ENCODE results near the gene CAGE1.
"Not testable (repeated sequence)": the region's sequence is repeated elsewhere in the genome, so short reads cannot be mapped to it uniquely, and the experiment has no call there.

Gene CAGE1

GRCh38 chr6:7347551-7347997 lies 42.0 kb downstream of the CAGE1 start:
- H2AFZ ChIP-seq (ENCODE audit: insufficient read depth, low read length, poor library complexity); H3K18ac ChIP-seq (ENCODE audit: low read length); H3K79me1 ChIP-seq (ENCODE audit: low read length); H2AK5ac ChIP-seq (ENCODE audit: low read length); H3K79me2 ChIP-seq (ENCODE audit: control insufficient read depth, insufficient read depth, low read length, poor library complexity); H3K27me3 ChIP-seq (ENCODE audit: insufficient read depth, low read length); H3K4ac ChIP-seq (ENCODE audit: low read depth, low read length); H2BK12ac ChIP-seq (ENCODE audit: low read length); H3K14ac ChIP-seq (ENCODE audit: low read length); H3K4me3 ChIP-seq (ENCODE audit: low read depth, low read length); H3K9me3 ChIP-seq (ENCODE audit: insufficient read depth, low read depth, low read length); H4K12ac ChIP-seq (ENCODE audit: low read depth, low read length); H4K8ac ChIP-seq (ENCODE audit: low read depth, low read length); H3K36me3 ChIP-seq (ENCODE audit: control insufficient read depth in 1 of 2, insufficient read depth in 2 of 2, low read length in 2 of 2); H3K23ac ChIP-seq (ENCODE audit: low read length); H3K4me2 ChIP-seq (ENCODE audit: low read length); H3K9ac ChIP-seq (ENCODE audit: low read length): not testable (repeated sequence)
- DNase-seq = peak; percentile 50 to 67
- H3K4me1 ChIP-seq (ENCODE audit: control insufficient read depth in 1 of 2, insufficient read depth in 2 of 2, low read length in 2 of 2) = peaks cover 4 to 11% of the 10 kb centered on the region in 2 experiments
- H4K91ac ChIP-seq (ENCODE audit: low read depth, low read length) = peak overlapping the region; percentile 93
- no CpG with 5 or more reads among the region's 2 CpGs for WGBS (ENCODE audit: extremely low coverage, insufficient coverage, insufficient read length)
- peak overlapping the region; percentile 88 for H2BK5ac ChIP-seq (ENCODE audit: low read depth, low read length, poor library complexity)
- H3K27ac ChIP-seq (ENCODE audit: low read depth, low read length) = peak overlapping the region; percentile 82
- peak overlapping the region; percentile 82 for H2BK120ac ChIP-seq (ENCODE audit: insufficient read depth, low read length, poor library complexity)

GRCh38 chr6:7344773-7345450 lies 44.6 kb downstream of the CAGE1 start:
- H3K18ac ChIP-seq (ENCODE audit: low read length); H3K9ac ChIP-seq (ENCODE audit: low read length); H2BK5ac ChIP-seq (ENCODE audit: low read depth, low read length, poor library complexity); H3K4ac ChIP-seq (ENCODE audit: low read depth, low read length); H3K4me3 ChIP-seq (ENCODE audit: low read depth, low read length); H3K79me2 ChIP-seq (ENCODE audit: control insufficient read depth, insufficient read depth, low read length, poor library complexity); H4K12ac ChIP-seq (ENCODE audit: low read depth, low read length); H3K79me1 ChIP-seq (ENCODE audit: low read length); H4K91ac ChIP-seq (ENCODE audit: low read depth, low read length); H2BK12ac ChIP-seq (ENCODE audit: low read length); H3K4me2 ChIP-seq (ENCODE audit: low read length); H3K14ac ChIP-seq (ENCODE audit: low read length); H2BK120ac ChIP-seq (ENCODE audit: insufficient read depth, low read length, poor library complexity); H3K36me3 ChIP-seq (ENCODE audit: control insufficient read depth in 1 of 2, insufficient read depth in 2 of 2, low read length in 2 of 2); H3K23ac ChIP-seq (ENCODE audit: low read length); H3K9me3 ChIP-seq (ENCODE audit: insufficient read depth, low read depth, low read length); H4K8ac ChIP-seq (ENCODE audit: low read depth, low read length); DNase-seq; H2AK5ac ChIP-seq (ENCODE audit: low read length); H3K27ac ChIP-seq (ENCODE audit: low read depth, low read length); H3K27me3 ChIP-seq (ENCODE audit: insufficient read depth, low read length); H2AFZ ChIP-seq (ENCODE audit: insufficient read depth, low read length, poor library complexity): not testable (repeated sequence)
- WGBS (ENCODE audit: extremely low coverage, insufficient coverage, insufficient read length) = no CpG with 5 or more reads among the region's 10 CpGs
- H3K4me1 ChIP-seq (ENCODE audit: control insufficient read depth in 1 of 2, insufficient read depth in 2 of 2, low read length in 2 of 2) = peaks cover 9 to 15% of the 10 kb centered on the region in 2 experiments

GRCh38 chr6:7343546-7344475 lies 45.7 kb downstream of the CAGE1 start:
- no peaks in the 10 kb centered on the region for H3K36me3 ChIP-seq (ENCODE audit: control insufficient read depth in 1 of 2, insufficient read depth in 2 of 2, low read length in 2 of 2)
- H3K27me3 ChIP-seq (ENCODE audit: insufficient read depth, low read length) = no peaks in the 10 kb centered on the region
- no peak overlapping the region for H3K9ac ChIP-seq (ENCODE audit: low read length)
- no peak overlapping the region for H2AK5ac ChIP-seq (ENCODE audit: low read length)
- H3K18ac ChIP-seq (ENCODE audit: low read length) = no peak overlapping the region
- peaks cover 9 to 15% of the 10 kb centered on the region in 2 experiments for H3K4me1 ChIP-seq (ENCODE audit: control insufficient read depth in 1 of 2, insufficient read depth in 2 of 2, low read length in 2 of 2)
- peak; percentile 13 to 66 for DNase-seq
- no peak overlapping the region for H3K4ac ChIP-seq (ENCODE audit: low read depth, low read length)
- H3K27ac ChIP-seq (ENCODE audit: low read depth, low read length) = no peak overlapping the region
- no peak overlapping the region for H2BK120ac ChIP-seq (ENCODE audit: insufficient read depth, low read length, poor library complexity)
- peaks cover 2% of the 10 kb centered on the region for H3K79me2 ChIP-seq (ENCODE audit: control insufficient read depth, insufficient read depth, low read length, poor library complexity)
- H3K14ac ChIP-seq (ENCODE audit: low read length) = no peak overlapping the region
- peak overlapping the region; percentile 63 for H4K91ac ChIP-seq (ENCODE audit: low read depth, low read length)
- peaks cover 7% of the 10 kb centered on the region for H3K79me1 ChIP-seq (ENCODE audit: low read length)
- no peak overlapping the region for H4K12ac ChIP-seq (ENCODE audit: low read depth, low read length)
- no peak overlapping the region for H2AFZ ChIP-seq (ENCODE audit: insufficient read depth, low read length, poor library complexity)
- no peak overlapping the region for H2BK12ac ChIP-seq (ENCODE audit: low read length)
- H4K8ac ChIP-seq (ENCODE audit: low read depth, low read length) = no peak overlapping the region
- no peak overlapping the region for H3K4me2 ChIP-seq (ENCODE audit: low read length)
- no peak overlapping the region for H3K23ac ChIP-seq (ENCODE audit: low read length)
- WGBS (ENCODE audit: extremely low coverage, insufficient coverage, insufficient read length) = no CpG with 5 or more reads among the region's 29 CpGs
- H2BK5ac ChIP-seq (ENCODE audit: low read depth, low read length, poor library complexity) = no peak overlapping the region
- H3K4me3 ChIP-seq (ENCODE audit: low read depth, low read length) = no peak overlapping the region
- H3K9me3 ChIP-seq (ENCODE audit: insufficient read depth, low read depth, low read length) = no peaks in the 10 kb centered on the region

GRCh38 chr6:7341989-7342742 lies 47.4 kb downstream of the CAGE1 start:
- H3K4me3 ChIP-seq (ENCODE audit: low read depth, low read length) = no peak overlapping the region
- H4K12ac ChIP-seq (ENCODE audit: low read depth, low read length) = no peak overlapping the region
- H3K9me3 ChIP-seq (ENCODE audit: insufficient read depth, low read depth, low read length) = no peaks in the 10 kb centered on the region
- H3K79me1 ChIP-seq (ENCODE audit: low read length) = peaks cover 2% of the 10 kb centered on the region
- no peak overlapping the region for H4K8ac ChIP-seq (ENCODE audit: low read depth, low read length)
- peak; percentile 59 to 78 for DNase-seq
- H3K27ac ChIP-seq (ENCODE audit: low read depth, low read length) = no peak overlapping the region
- no peak overlapping the region for H4K91ac ChIP-seq (ENCODE audit: low read depth, low read length)
- no peak overlapping the region for H2AK5ac ChIP-seq (ENCODE audit: low read length)
- H3K4ac ChIP-seq (ENCODE audit: low read depth, low read length) = no peak overlapping the region
- no peak overlapping the region for H2BK5ac ChIP-seq (ENCODE audit: low read depth, low read length, poor library complexity)
- H3K14ac ChIP-seq (ENCODE audit: low read length) = no peak overlapping the region
- no peak overlapping the region for H2BK120ac ChIP-seq (ENCODE audit: insufficient read depth, low read length, poor library complexity)
- peaks cover 5 to 9% of the 10 kb centered on the region in 2 experiments for H3K4me1 ChIP-seq (ENCODE audit: control insufficient read depth in 1 of 2, insufficient read depth in 2 of 2, low read length in 2 of 2)
- no peaks in the 10 kb centered on the region for H3K27me3 ChIP-seq (ENCODE audit: insufficient read depth, low read length)
- H2AFZ ChIP-seq (ENCODE audit: insufficient read depth, low read length, poor library complexity) = no peak overlapping the region
- no peaks in the 10 kb centered on the region for H3K36me3 ChIP-seq (ENCODE audit: control insufficient read depth in 1 of 2, insufficient read depth in 2 of 2, low read length in 2 of 2)
- H3K9ac ChIP-seq (ENCODE audit: low read length) = no peak overlapping the region
- no peaks in the 10 kb centered on the region for H3K79me2 ChIP-seq (ENCODE audit: control insufficient read depth, insufficient read depth, low read length, poor library complexity)
- H3K4me2 ChIP-seq (ENCODE audit: low read length) = no peak overlapping the region
- no peak overlapping the region for H3K18ac ChIP-seq (ENCODE audit: low read length)
- no peak overlapping the region for H3K23ac ChIP-seq (ENCODE audit: low read length)
- no peak overlapping the region for H2BK12ac ChIP-seq (ENCODE audit: low read length)
- WGBS (ENCODE audit: extremely low coverage, insufficient coverage, insufficient read length) = no CpG with 5 or more reads among the region's 9 CpGs
